ENCODE data around the gene PPP2R3B.
"Not testable (repeated sequence)": the region's sequence is repeated elsewhere in the genome, so short reads cannot be mapped to it uniquely, and the experiment has no call there.

PPP2R3B gene

GRCh38 chrX:318739-319578, 67.7 kb downstream of the PPP2R3B start, which contains the start of gene GTPBP6:
Gene GTPBP6 (minus strand): TSS chrX:318796. CDS start chrX:318787, 9 bp downstream.
- DNase-seq (ENCODE audit: low spot score), result peak; percentile 98

- DNase-seq (ENCODE audit: low spot score), result peak; percentile 96
These were observed 68.5 kb downstream of the PPP2R3B start for GRCh38 chrX:318068-318738.

- peak; percentile 78 for DNase-seq (ENCODE audit: low spot score)
These were observed 69.2 kb downstream of the PPP2R3B start for GRCh38 chrX:317424-318067.

GRCh38 chrX:316351-317325, 70.1 kb downstream of the PPP2R3B start:
- no peak for DNase-seq (ENCODE audit: low spot score)

- DNase-seq (ENCODE audit: low spot score), result no peak
These were observed 71.7 kb downstream of the PPP2R3B start for GRCh38 chrX:314781-315595.

- no peak for DNase-seq (ENCODE audit: low spot score)
These were observed 72.7 kb downstream of the PPP2R3B start for GRCh38 chrX:314049-314448.

GRCh38 chrX:313546-313945, 73.2 kb downstream of the PPP2R3B start:
- DNase-seq (ENCODE audit: low spot score), result no peak

GRCh38 chrX:312621-313331, 73.9 kb downstream of the PPP2R3B start:
- DNase-seq (ENCODE audit: low spot score), result no peak

GRCh38 chrX:311156-312129, 75.3 kb downstream of the PPP2R3B start:
- no peak for DNase-seq (ENCODE audit: low spot score)

- no peak for DNase-seq (ENCODE audit: low spot score)
These were observed 76.0 kb downstream of the PPP2R3B start for GRCh38 chrX:310621-311155.

- no peak for DNase-seq (ENCODE audit: low spot score)
These were observed 77.7 kb downstream of the PPP2R3B start for GRCh38 chrX:308821-309520.

- DNase-seq (ENCODE audit: low spot score), result no peak
These were observed 79.2 kb downstream of the PPP2R3B start for GRCh38 chrX:307261-308111.

- not testable (repeated sequence) for DNase-seq (ENCODE audit: low spot score)
These were observed 80.0 kb downstream of the PPP2R3B start for GRCh38 chrX:306614-307251.

GRCh38 chrX:305781-306613, 80.7 kb downstream of the PPP2R3B start:
- not testable (repeated sequence) for DNase-seq (ENCODE audit: low spot score)

- DNase-seq (ENCODE audit: low spot score), result no peak
These were observed 83.7 kb downstream of the PPP2R3B start for GRCh38 chrX:302975-303374.

GRCh38 chrX:300334-300733, 86.4 kb downstream of the PPP2R3B start:
- no peak for DNase-seq (ENCODE audit: low spot score)
